Nephron progenitor cell (in vitro differentiated cells): Measurements from ENCODE around the gene ZNF592.

Experiments used
- DNase-seq: peaks from one replicate; pipeline ENCODE4 v3.0.0; 2021
- H3K27ac Mint-ChIP-seq: 2 replicates; pipeline ENCODE4 v1.8.0; 2021; ENCODE audit warnings: mild to moderate bottlenecking, moderate library complexity, mixed read lengths
- H3K27me3 Mint-ChIP-seq: 2 replicates; pipeline ENCODE4 v1.8.0; 2021; ENCODE audit warnings: mild to moderate bottlenecking, low read depth, mixed read lengths; ENCODE audit not compliant: poor library complexity
- H3K36me3 Mint-ChIP-seq: 2 replicates; pipeline ENCODE4 v1.8.0; 2021; ENCODE audit warnings: low read depth, mixed read lengths
- H3K4me1 Mint-ChIP-seq: 2 replicates; pipeline ENCODE4 v1.8.0; 2021; ENCODE audit warnings: mixed read lengths
- H3K4me3 Mint-ChIP-seq: 2 replicates; pipeline ENCODE4 v1.8.0; 2021; ENCODE audit warnings: mild to moderate bottlenecking, moderate library complexity, mixed read lengths
- H3K9me3 Mint-ChIP-seq: 2 replicates; pipeline ENCODE4 v1.8.0; 2021; ENCODE audit warnings: mild to moderate bottlenecking, moderate library complexity, mixed read lengths
- TF ChIP-seq, protein P1 (sequence below): fragments of 200-600 bp; sonication (generic); IDR thresholded peaks from 2 replicates; pipeline ENCODE4 v1.5.0; 2021; ENCODE audit warnings: antibody characterized with exemption

The ZNF592 gene

DNA sequence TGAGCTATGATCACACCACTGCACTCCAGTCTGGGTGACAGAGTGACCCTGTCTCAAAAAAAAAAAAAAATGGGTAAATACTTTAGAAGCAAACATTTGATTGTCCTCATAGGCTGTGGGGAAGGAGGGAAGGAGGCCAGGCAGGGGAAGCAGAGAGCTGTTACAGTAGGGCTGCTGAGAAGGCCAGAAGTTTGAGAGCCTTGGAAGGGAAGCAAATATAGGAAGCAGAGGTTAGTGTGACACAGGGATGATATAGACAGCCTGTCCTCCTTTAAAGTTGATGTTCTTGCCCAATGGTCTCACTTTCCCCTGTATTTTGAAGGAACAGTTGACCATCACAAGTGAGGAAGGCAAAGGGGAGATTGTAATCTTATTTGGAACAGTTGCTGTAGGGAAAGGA lies 63.4 kb downstream of the ZNF592 start:
- Mint-ChIP-seq H3K4me1 (peaks cover 9% of the 10 kb centered on the region), H3K36me3 (peaks cover 6% of the 10 kb centered on the region), H3K9me3 (no peaks in the 10 kb centered on the region), H3K27ac (no peak overlapping the region), H3K27me3 (peaks cover 15% of the 10 kb centered on the region), H3K4me3 (no peak overlapping the region)
- TF ChIP-seq, protein P1, sequence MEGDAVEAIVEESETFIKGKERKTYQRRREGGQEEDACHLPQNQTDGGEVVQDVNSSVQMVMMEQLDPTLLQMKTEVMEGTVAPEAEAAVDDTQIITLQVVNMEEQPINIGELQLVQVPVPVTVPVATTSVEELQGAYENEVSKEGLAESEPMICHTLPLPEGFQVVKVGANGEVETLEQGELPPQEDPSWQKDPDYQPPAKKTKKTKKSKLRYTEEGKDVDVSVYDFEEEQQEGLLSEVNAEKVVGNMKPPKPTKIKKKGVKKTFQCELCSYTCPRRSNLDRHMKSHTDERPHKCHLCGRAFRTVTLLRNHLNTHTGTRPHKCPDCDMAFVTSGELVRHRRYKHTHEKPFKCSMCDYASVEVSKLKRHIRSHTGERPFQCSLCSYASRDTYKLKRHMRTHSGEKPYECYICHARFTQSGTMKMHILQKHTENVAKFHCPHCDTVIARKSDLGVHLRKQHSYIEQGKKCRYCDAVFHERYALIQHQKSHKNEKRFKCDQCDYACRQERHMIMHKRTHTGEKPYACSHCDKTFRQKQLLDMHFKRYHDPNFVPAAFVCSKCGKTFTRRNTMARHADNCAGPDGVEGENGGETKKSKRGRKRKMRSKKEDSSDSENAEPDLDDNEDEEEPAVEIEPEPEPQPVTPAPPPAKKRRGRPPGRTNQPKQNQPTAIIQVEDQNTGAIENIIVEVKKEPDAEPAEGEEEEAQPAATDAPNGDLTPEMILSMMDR, result no peak
- DNase-seq, result no peak

DNA sequence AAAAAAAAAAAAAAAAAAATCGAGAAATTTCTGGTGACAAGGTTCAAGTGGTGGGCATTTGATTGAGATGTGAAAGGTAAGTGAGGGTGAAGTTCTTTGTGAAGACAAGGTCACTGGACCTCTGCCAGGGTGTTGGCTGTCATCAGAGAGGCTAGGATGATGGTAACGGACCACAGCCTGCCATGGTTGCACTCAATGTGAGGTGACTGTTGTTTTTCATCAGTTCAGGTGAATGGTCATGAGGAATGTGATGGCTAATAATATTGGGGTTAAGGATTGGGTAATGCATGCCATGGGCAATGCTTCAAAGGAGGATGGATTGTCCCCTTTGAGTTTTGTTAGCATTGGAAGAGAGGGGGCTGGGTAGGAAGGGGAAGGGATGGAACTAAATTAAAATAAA lies 64.5 kb downstream of the ZNF592 start:
- H3K27me3 Mint-ChIP-seq, result peaks cover 15% of the 10 kb centered on the region
- H3K9me3 Mint-ChIP-seq, result no peaks in the 10 kb centered on the region
- no peak overlapping the region for H3K4me3 Mint-ChIP-seq
- H3K4me1 Mint-ChIP-seq, result peaks cover 10% of the 10 kb centered on the region
- no peak for DNase-seq
- TF ChIP-seq, protein P1, result no peak
- no peak overlapping the region for H3K27ac Mint-ChIP-seq
- H3K36me3 Mint-ChIP-seq, result no peaks in the 10 kb centered on the region

DNA sequence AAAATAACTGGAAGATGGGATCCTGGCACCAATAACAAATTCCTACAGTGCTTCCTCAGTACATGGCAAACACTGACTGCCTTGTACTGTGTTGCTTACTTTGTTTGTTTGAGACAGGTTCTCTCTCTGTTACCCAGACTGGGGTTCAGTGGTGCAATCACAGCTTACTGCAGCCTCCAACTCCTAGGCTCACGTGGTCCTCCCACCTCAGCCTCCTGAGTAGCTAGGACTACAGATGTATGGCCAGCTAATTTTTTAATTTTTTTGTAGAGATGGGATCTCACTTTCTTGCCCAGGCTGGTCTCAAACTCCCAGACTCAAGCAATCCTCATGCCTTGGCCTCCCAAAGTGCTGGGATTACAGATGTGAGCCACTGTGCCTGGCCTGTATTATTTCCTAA lies 65.0 kb downstream of the ZNF592 start:
- H3K27ac Mint-ChIP-seq, result no peak overlapping the region
- no peak overlapping the region for H3K4me3 Mint-ChIP-seq
- H3K9me3 Mint-ChIP-seq, result no peaks in the 10 kb centered on the region
- H3K4me1 Mint-ChIP-seq, result peaks cover 16% of the 10 kb centered on the region
- DNase-seq, result no peak
- H3K36me3 Mint-ChIP-seq, result no peaks in the 10 kb centered on the region
- TF ChIP-seq, protein P1, result no peak
- H3K27me3 Mint-ChIP-seq, result peaks cover 15% of the 10 kb centered on the region

DNA sequence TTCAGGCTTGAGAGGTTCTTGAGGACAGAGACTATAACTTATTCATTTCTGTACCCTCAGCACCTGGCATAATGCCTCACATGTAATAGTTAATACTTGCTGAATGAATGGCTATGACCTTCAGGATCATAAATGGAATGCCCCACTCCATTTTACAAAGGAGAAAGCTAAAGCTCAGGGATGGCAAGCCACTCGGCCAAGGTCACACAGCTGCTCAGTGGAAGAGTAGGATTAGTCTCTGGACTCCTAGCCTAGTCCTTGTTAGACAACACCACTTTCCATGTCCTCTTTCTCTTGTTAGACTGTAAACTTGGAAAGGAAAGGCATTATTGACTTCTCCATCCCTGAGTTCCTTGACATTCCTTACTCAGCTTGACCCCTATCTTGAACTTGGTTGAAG lies 65.5 kb downstream of the ZNF592 start:
- Mint-ChIP-seq H3K9me3 (no peaks in the 10 kb centered on the region), H3K27ac (no peak overlapping the region), H3K4me1 (peaks cover 21% of the 10 kb centered on the region), H3K27me3 (peaks cover 15% of the 10 kb centered on the region), H3K4me3 (no peak overlapping the region), H3K36me3 (no peaks in the 10 kb centered on the region)
- no peak for DNase-seq
- TF ChIP-seq, protein P1, result no peak

DNA sequence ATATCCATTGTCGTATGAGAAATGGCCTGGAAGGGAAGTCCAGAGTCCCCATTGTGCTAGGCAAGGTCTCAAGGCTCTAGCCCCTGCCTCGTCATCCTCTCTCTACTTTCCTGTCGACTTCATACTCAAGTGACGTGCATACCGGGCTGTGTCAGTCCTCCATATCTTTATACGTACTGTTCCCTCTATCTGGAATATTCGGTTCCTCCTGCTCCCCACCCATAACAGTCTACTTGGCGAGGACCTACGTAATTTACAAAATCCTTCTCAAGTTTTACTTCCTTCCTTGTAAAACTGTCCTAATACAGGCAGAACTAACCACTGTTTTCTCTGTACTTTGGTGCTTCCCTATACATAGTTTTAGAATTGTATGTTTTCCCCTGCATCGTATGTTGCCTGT lies 66.5 kb downstream of the ZNF592 start:
- Mint-ChIP-seq H3K27me3 (peaks cover 15% of the 10 kb centered on the region), H3K4me1 (peaks cover 31% of the 10 kb centered on the region), H3K27ac (no peak overlapping the region), H3K36me3 (no peaks in the 10 kb centered on the region), H3K9me3 (no peaks in the 10 kb centered on the region), H3K4me3 (no peak overlapping the region)
- no peak for DNase-seq
- TF ChIP-seq, protein P1, result no peak

GRCh38 chr15:84816694-84817465 lies 68.5 kb downstream of the ZNF592 start, which contains the start of gene ALPK3:
TSS of gene ALPK3 (plus strand) at chr15:84817356. CDS start at chr15:84817453, 97 bp downstream.
- H3K4me3 Mint-ChIP-seq, result peak within 1 kb of the TSS; percentile 81
- DNase-seq, result peak; percentile 58

More at GRCh38 chr15:84816694-84817465, 68.5 kb downstream of the ZNF592 start, which contains the start of gene ALPK3:
- Mint-ChIP-seq H3K27ac (peak within 1 kb of the TSS; percentile 96), H3K4me1 (peaks cover 40% of the 10 kb centered on the region), H3K36me3 (no peaks in the 10 kb centered on the region), H3K9me3 (no peaks in the 10 kb centered on the region), H3K27me3 (peaks cover 17% of the 10 kb centered on the region)
- TF ChIP-seq, protein P1, result no peak
